Vagina (tissue), 2 donors: ENCODE data around the gene ECE2. TPM values are rescaled to one million over a fixed set of nuclear protein-coding genes. Genes with fewer than 3 reads are reported as not detected.

Experiments
- DNase-seq, 2 donors: peaks; one replicate each; pipeline ENCODE4 v3.0.0-alpha.2; 2017; ENCODE audit errors: extremely low spot score in 2 of 2
- H3K27ac ChIP-seq: fragments of 200-600 bp; sonication (generic); one replicate; pipeline ENCODE4 v1.5.1; 2019
- H3K27me3 ChIP-seq: fragments of 200-600 bp; sonication (generic); one replicate; pipeline ENCODE4 v1.5.1; 2019
- H3K36me3 ChIP-seq, 2 donors: fragments of 200-600 bp; sonication (generic); one replicate each; pipeline ENCODE4 v1.5.1; 2017 to 2019
- H3K4me1 ChIP-seq: fragments of 200-600 bp; sonication (generic); one replicate; pipeline ENCODE4 v1.5.1; 2019
- H3K4me3 ChIP-seq, 2 donors: fragments of 200-600 bp; sonication (generic); 1 replicate in 1 of 2; 2 replicates in 1 of 2; pipeline ENCODE4 v1.5.1; 2016 to 2019
- H3K9me3 ChIP-seq: fragments of 200-600 bp; sonication (generic); one replicate; pipeline ENCODE4 v1.5.1; 2019
- CTCF ChIP-seq, 3 experiments: fragments of 450-650 bp in 2 of 3; fragments of 200-600 bp in 1 of 3; sonication (generic) in 1 of 3; IDR thresholded peaks; one replicate each; pipeline ENCODE4 v1.5.1; 2017 to 2019; ENCODE audit warnings: antibody characterized with exemption in 3 of 3, mild to moderate bottlenecking in 2 of 3, moderate library complexity in 2 of 3
- POLR2A ChIP-seq, 2 donors: fragments of 450-650 bp; IDR thresholded peaks; one replicate each; pipeline ENCODE4 v1.6.1; 2017; ENCODE audit warnings: antibody characterized with exemption in 2 of 2, mild to moderate bottlenecking in 2 of 2, moderate library complexity in 2 of 2
- POLR2AphosphoS5 ChIP-seq, 2 donors: sonication (generic); formaldehyde crosslinking; IDR thresholded peaks; one replicate each; pipeline ENCODE4 v1.9.0; 2017; ENCODE audit warnings: antibody characterized with exemption in 2 of 2, mild to moderate bottlenecking in 2 of 2, low read depth in 1 of 2; ENCODE audit not compliant: insufficient read depth in 1 of 2
- intact Hi-C: fragments of 100-400 bp; cut with DNase I; formaldehyde crosslinking; loops from one replicate; pipeline ENCODE4 v1.15.1; 2023
- total RNA-seq: library from RNA; depleted of rRNA; stranded (reverse); fragments of >200 nt; gene quantifications from one replicate; pipeline ENCODE4 v1.2.3, GENCODE V29; 2016

Gene ECE2
- total RNA-seq, 1 donor from 2014 or later: 1.7 TPM

GRCh38 chr3:184237211-184237610 is 38.6 kb upstream of the ECE2 start:
- intact Hi-C loops: no loop called here
- Histone ChIP-seq H3K36me3 (no peaks in the 10 kb centered on the region), H3K4me3 (no peak overlapping the region), H3K27ac (no peak overlapping the region), H3K4me1 (peaks cover 9% of the 10 kb centered on the region), H3K27me3 (no peaks in the 10 kb centered on the region), H3K9me3 (no peaks in the 10 kb centered on the region)
- DNase-seq: no peak
- TF ChIP-seq POLR2A (IDR thresholded peaks at IDR 0.05) (no peak), POLR2AphosphoS5 (IDR thresholded peaks at IDR 0.05; ENCODE audit: insufficient read depth in 1 of 2, low read depth in 1 of 2) (no peak), CTCF (IDR thresholded peaks at IDR 0.05) (no peak)

DNA sequence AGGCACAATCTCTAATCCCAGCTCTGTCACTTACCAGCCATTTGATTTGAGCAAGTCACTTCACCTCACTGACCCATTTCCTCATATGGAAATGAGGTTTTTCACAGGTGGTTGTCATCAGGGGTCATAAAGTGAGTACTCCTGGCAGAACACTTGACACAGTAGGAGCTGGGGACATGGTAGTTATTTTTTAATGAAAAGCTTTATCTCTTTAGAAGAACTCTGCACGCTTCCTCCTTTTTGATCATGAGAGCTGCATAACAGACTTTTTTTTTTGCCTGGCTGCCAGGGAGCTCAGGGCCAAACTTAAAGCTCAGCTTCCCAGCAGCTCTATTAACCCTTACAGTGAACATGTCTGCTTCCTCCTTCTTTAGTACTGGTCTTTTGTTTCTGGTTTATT is 38.0 kb upstream of the ECE2 start:
- Histone ChIP-seq H3K36me3 (peaks cover 0 to 5% of the 10 kb centered on the region in 2 donors), H3K9me3 (no peaks in the 10 kb centered on the region), H3K4me3 (no peak overlapping the region), H3K27ac (no peak overlapping the region), H3K27me3 (no peaks in the 10 kb centered on the region), H3K4me1 (peaks cover 9% of the 10 kb centered on the region)
- no peak for DNase-seq
- intact Hi-C loops: no loop called here
- no peak for TF ChIP-seq POLR2A (IDR thresholded peaks at IDR 0.05)

GRCh38 chr3:184238246-184238818 is 37.5 kb upstream of the ECE2 start:
- Histone ChIP-seq H3K27me3 (no peaks in the 10 kb centered on the region), H3K9me3 (no peaks in the 10 kb centered on the region), H3K4me1 (peaks cover 9% of the 10 kb centered on the region), H3K36me3 (peaks cover 0 to 10% of the 10 kb centered on the region in 2 donors), H3K4me3 (no peak overlapping the region), H3K27ac (no peak overlapping the region)
- intact Hi-C loops: no loop called here
- no peak for DNase-seq
- TF ChIP-seq CTCF (IDR thresholded peaks at IDR 0.05) (no peak), POLR2AphosphoS5 (IDR thresholded peaks at IDR 0.05; ENCODE audit: insufficient read depth in 1 of 2, low read depth in 1 of 2) (no peak), POLR2A (IDR thresholded peaks at IDR 0.05) (no peak)

DNA sequence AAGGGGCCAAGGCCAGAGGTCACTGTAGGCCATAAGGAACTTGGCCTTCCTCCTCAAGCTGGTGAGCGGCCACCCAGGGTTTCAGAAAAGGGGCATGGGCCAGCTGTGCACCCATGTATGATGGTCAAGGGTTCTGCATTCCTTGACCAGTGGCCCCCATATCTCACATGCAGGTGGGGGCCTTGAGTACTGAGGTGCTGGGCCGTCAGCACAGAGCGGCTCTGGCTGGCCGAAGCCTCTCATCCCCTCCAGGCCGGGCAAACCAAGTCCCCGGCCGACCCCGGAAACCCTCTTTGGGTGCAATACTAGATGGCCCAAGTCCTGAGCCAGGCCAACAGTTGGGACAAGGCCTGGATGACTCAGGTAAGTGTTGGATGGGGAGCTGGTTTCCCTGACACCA is 36.6 kb upstream of the ECE2 start:
- H3K36me3 ChIP-seq: peaks cover 0 to 19% of the 10 kb centered on the region in 2 donors
- no peak overlapping the region for H3K27ac ChIP-seq
- H3K4me1 ChIP-seq: peaks cover 9% of the 10 kb centered on the region
- DNase-seq: no peak
- no peak for TF ChIP-seq POLR2A (IDR thresholded peaks at IDR 0.05)
- no peak for TF ChIP-seq POLR2AphosphoS5 (IDR thresholded peaks at IDR 0.05; ENCODE audit: insufficient read depth in 1 of 2, low read depth in 1 of 2)
- no peak for TF ChIP-seq CTCF (IDR thresholded peaks at IDR 0.05)
- no peak overlapping the region for H3K4me3 ChIP-seq
- H3K9me3 ChIP-seq: no peaks in the 10 kb centered on the region
- H3K27me3 ChIP-seq: no peaks in the 10 kb centered on the region
- intact Hi-C loops: no loop called here

GRCh38 chr3:184239708-184240107 is 36.1 kb upstream of the ECE2 start:
- TF ChIP-seq CTCF (IDR thresholded peaks at IDR 0.05): no peak
- intact Hi-C loops: loop anchor here (10.0 kb wide), 1 partner anchor 345 kb away; no protein-coding TSS in a partner anchor

More at GRCh38 chr3:184239708-184240107, 36.1 kb upstream of the ECE2 start:
- Histone ChIP-seq H3K4me3 (no peak overlapping the region), H3K9me3 (no peaks in the 10 kb centered on the region), H3K27ac (no peak overlapping the region), H3K4me1 (peaks cover 9% of the 10 kb centered on the region), H3K27me3 (no peaks in the 10 kb centered on the region), H3K36me3 (peaks cover 0 to 24% of the 10 kb centered on the region in 2 donors)
- no peak for DNase-seq
